ENCODE results near the gene SPACDR. TPM values are rescaled to one million over a fixed set of nuclear protein-coding genes. Genes with fewer than 3 reads are reported as not detected.
A peak's percentile ranks its signal among the peaks of the same experiment; 100 is the strongest.

The SPACDR gene
- total and polyA plus RNA-seq, 9 of the 15 experiments (the other 6 are each of a cell fraction or from before 2014, with no cell fraction given): 0.07 to 0.55 (median 0.14) TPM; not detected in 1

- ChIA-PET CTCF (ENCODE audit: low intra/inter-chr PET ratio) (interaction anchor here (0.7 kb wide), 1 partner anchor 28 kb away, joined by 4 read pairs; no protein-coding TSS in a partner anchor), POLR2A (interaction anchor here (0.6 to 1.4 kb wide), 2 partner anchors 23 to 78 kb away, joined by 3 to 4 read pairs; no protein-coding TSS in a partner anchor)
- FAIRE-seq (no peak), DNase-seq (ENCODE audit: extremely low read depth in 1 of 4, low spot score in 3 of 4) (no peak), ATAC-seq (no peak)
- Histone ChIP-seq H3K4me3 (no peak overlapping the region), H3K9ac (ENCODE audit: insufficient read depth in 1 of 2, low read depth in 2 of 2, low read length in 2 of 2) (0 out of 4 replicates have a peak overlapping the region, but pooled peaks of 1 of the 2 experiments have one; percentile 16), H3K9me1 (ENCODE audit: control insufficient read depth, insufficient read depth, low read length) (no peaks in the 10 kb centered on the region), H4K20me1 (replicated peaks; ENCODE audit: control insufficient read depth, insufficient read depth, low read length) (no peaks in the 10 kb centered on the region), H3K9me3 (replicated peaks; ENCODE audit: control insufficient read depth, insufficient read depth, low read depth, low read length) (no peaks in the 10 kb centered on the region), H3K27ac (ENCODE audit: extremely low read depth, low read depth, low read length) (no peak overlapping the region; the same call in 2 of the 3 replicates), H3K36me3 (ENCODE audit: control insufficient read depth, insufficient read depth, low read length) (no peaks in the 10 kb centered on the region), H2AFZ (ENCODE audit: low read depth, low read length) (peak overlapping the region; percentile 37), H3K27me3 (ENCODE audit: control insufficient read depth in 2 of 2, insufficient read depth in 2 of 2, low read length in 2 of 2) (no peaks in the 10 kb centered on the region), H3K79me2 (ENCODE audit: control insufficient read depth, insufficient read depth, low read length) (no peaks in the 10 kb centered on the region), H3K4me1 (replicated peaks in 1 of 2; ENCODE audit: control insufficient read depth in 2 of 2, insufficient read depth in 2 of 2, low read length in 2 of 2) (peaks cover 24 to 31% of the 10 kb centered on the region in 2 experiments; a peak in 4 of 5 replicates), H3K4me2 (ENCODE audit: insufficient read depth, low read length) (no peak overlapping the region)
- no TSS peak for BruUV-seq (replicated peaks)
- in situ Hi-C loops (cut with MboI): no loop called here
- WGBS (ENCODE audit: insufficient coverage, low coverage, missing lambda C conversion rate): 56% methylated on average over 8 of the region's 9 CpGs
- intact Hi-C loops (cut with micrococcal nuclease): no loop called here
- TF ChIP-seq, protein P1, sequence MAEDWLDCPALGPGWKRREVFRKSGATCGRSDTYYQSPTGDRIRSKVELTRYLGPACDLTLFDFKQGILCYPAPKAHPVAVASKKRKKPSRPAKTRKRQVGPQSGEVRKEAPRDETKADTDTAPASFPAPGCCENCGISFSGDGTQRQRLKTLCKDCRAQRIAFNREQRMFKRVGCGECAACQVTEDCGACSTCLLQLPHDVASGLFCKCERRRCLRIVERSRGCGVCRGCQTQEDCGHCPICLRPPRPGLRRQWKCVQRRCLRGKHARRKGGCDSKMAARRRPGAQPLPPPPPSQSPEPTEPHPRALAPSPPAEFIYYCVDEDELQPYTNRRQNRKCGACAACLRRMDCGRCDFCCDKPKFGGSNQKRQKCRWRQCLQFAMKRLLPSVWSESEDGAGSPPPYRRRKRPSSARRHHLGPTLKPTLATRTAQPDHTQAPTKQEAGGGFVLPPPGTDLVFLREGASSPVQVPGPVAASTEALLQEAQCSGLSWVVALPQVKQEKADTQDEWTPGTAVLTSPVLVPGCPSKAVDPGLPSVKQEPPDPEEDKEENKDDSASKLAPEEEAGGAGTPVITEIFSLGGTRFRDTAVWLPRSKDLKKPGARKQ (CRISPR knock-in tag; IDR thresholded peaks at IDR 0.05): no peak
- peak; percentile 48; the same call in 1 of the 2 replicates for TF ChIP-seq SMARCA4 (IDR thresholded peaks at IDR 0.05)
- TF ChIP-seq HDGF (IDR thresholded peaks at IDR 0.05): peak; percentile 40; the same call in 1 of the 2 replicates
- TF ChIP-seq FOXO4 (CRISPR knock-in tag; IDR thresholded peaks at IDR 0.05): no peak
- no peak for TF ChIP-seq DLX4 (CRISPR knock-in tag; IDR thresholded peaks at IDR 0.05)
- TF ChIP-seq ZNF316 (IDR thresholded peaks at IDR 0.05): peak; percentile 3; the same call in 1 of the 2 replicates
- TF ChIP-seq ZNF384 (IDR thresholded peaks at IDR 0.05; ENCODE audit: low read depth, low read length): peak; percentile 89
- TF ChIP-seq BCOR (IDR thresholded peaks at IDR 0.05): peak; percentile 70; the same call in 1 of the 2 replicates
- TF ChIP-seq, protein P2, sequence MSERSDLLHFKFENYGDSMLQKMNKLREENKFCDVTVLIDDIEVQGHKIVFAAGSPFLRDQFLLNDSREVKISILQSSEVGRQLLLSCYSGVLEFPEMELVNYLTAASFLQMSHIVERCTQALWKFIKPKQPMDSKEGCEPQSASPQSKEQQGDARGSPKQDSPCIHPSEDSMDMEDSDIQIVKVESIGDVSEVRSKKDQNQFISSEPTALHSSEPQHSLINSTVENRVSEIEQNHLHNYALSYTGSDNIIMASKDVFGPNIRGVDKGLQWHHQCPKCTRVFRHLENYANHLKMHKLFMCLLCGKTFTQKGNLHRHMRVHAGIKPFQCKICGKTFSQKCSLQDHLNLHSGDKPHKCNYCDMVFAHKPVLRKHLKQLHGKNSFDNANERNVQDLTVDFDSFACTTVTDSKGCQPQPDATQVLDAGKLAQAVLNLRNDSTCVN (CRISPR knock-in tag; IDR thresholded peaks at IDR 0.05): no peak
- no peak for TF ChIP-seq TCF7L2 (IDR thresholded peaks at IDR 0.05; ENCODE audit: low read depth, low read length)
- TF ChIP-seq ESRRA (IDR thresholded peaks at IDR 0.05; ENCODE audit: borderline replicate concordance, low read depth): no peak
- TF ChIP-seq HLTF (IDR thresholded peaks at IDR 0.05): 0 out of 2 replicates have a peak, but pooled peaks have one; percentile 21
- TF ChIP-seq SMARCE1 (IDR thresholded peaks at IDR 0.05): peak; percentile 50; the same call in 1 of the 2 replicates
- no peak for TF ChIP-seq ZC3H8 (IDR thresholded peaks at IDR 0.05)
- peak; percentile 45; the same call in 1 of the 2 replicates for TF ChIP-seq DPF2 (IDR thresholded peaks at IDR 0.05)
- TF ChIP-seq ZNF551 (CRISPR knock-in tag; IDR thresholded peaks at IDR 0.05): no peak
- TF ChIP-seq ZBED1 (IDR thresholded peaks at IDR 0.05): no peak
- TF ChIP-seq MAFG (tag; conservative IDR thresholded peaks at IDR 0.05): 0 out of 2 replicates have a peak, but pooled peaks have one; percentile 13
- TF ChIP-seq MLLT1 (IDR thresholded peaks at IDR 0.05): 0 out of 4 replicates have a peak, but pooled peaks of 1 of the 2 experiments have one; percentile 20
These were observed 49.3 kb upstream of the SPACDR start for GRCh38 chr7:100513212-100513810.

Data from K562 (cell line).